ENCODE data around the gene HRH1.

DNA sequence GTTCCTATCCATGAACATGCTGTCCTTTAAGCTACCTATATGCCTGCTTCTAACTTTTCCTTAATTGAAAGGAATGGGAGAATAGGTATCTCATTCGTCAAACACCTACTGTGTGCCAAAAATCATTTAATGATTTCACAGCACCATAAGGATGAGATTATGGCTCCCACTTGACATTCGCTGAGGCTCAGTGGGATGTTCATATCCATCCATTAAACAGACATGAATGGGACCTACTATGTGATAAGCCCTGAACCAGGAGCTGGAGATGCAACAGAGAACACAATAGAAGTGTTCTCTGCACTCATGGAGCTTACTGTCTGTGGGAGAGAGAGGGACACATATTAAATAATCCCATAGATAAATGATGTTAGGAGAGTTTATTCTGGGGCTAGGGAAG is 49.7 kb downstream of the HRH1 start:
- TF ChIP-seq, protein P1, sequence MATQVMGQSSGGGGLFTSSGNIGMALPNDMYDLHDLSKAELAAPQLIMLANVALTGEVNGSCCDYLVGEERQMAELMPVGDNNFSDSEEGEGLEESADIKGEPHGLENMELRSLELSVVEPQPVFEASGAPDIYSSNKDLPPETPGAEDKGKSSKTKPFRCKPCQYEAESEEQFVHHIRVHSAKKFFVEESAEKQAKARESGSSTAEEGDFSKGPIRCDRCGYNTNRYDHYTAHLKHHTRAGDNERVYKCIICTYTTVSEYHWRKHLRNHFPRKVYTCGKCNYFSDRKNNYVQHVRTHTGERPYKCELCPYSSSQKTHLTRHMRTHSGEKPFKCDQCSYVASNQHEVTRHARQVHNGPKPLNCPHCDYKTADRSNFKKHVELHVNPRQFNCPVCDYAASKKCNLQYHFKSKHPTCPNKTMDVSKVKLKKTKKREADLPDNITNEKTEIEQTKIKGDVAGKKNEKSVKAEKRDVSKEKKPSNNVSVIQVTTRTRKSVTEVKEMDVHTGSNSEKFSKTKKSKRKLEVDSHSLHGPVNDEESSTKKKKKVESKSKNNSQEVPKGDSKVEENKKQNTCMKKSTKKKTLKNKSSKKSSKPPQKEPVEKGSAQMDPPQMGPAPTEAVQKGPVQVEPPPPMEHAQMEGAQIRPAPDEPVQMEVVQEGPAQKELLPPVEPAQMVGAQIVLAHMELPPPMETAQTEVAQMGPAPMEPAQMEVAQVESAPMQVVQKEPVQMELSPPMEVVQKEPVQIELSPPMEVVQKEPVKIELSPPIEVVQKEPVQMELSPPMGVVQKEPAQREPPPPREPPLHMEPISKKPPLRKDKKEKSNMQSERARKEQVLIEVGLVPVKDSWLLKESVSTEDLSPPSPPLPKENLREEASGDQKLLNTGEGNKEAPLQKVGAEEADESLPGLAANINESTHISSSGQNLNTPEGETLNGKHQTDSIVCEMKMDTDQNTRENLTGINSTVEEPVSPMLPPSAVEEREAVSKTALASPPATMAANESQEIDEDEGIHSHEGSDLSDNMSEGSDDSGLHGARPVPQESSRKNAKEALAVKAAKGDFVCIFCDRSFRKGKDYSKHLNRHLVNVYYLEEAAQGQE (IDR thresholded peaks at IDR 0.05; ENCODE audit: borderline replicate concordance in 1 of 2, low read depth in 1 of 2, low read length in 2 of 2) = no peak
- TF ChIP-seq STAT5B (CRISPR knock-in tag; IDR thresholded peaks at IDR 0.05) (no peak), CBX5 (CRISPR knock-in tag; IDR thresholded peaks at IDR 0.05; ENCODE audit: borderline replicate concordance) (no peak), SMC3 (IDR thresholded peaks at IDR 0.05; ENCODE audit: low read length) (no peak), RFX1 (IDR thresholded peaks at IDR 0.05) (no peak)
- TF ChIP-seq, protein P2, sequence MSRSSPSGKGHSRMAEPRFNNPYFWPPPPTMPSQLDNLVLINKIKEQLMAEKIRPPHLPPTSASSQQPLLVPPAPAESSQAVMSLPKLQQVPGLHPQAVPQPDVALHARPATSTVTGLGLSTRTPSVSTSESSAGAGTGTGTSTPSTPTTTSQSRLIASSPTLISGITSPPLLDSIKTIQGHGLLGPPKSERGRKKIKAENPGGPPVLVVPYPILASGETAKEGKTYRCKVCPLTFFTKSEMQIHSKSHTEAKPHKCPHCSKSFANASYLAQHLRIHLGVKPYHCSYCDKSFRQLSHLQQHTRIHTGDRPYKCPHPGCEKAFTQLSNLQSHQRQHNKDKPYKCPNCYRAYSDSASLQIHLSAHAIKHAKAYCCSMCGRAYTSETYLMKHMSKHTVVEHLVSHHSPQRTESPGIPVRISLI (CRISPR knock-in tag; IDR thresholded peaks at IDR 0.05; ENCODE audit: borderline replicate concordance) = no peak
- TF ChIP-seq, protein P3, sequence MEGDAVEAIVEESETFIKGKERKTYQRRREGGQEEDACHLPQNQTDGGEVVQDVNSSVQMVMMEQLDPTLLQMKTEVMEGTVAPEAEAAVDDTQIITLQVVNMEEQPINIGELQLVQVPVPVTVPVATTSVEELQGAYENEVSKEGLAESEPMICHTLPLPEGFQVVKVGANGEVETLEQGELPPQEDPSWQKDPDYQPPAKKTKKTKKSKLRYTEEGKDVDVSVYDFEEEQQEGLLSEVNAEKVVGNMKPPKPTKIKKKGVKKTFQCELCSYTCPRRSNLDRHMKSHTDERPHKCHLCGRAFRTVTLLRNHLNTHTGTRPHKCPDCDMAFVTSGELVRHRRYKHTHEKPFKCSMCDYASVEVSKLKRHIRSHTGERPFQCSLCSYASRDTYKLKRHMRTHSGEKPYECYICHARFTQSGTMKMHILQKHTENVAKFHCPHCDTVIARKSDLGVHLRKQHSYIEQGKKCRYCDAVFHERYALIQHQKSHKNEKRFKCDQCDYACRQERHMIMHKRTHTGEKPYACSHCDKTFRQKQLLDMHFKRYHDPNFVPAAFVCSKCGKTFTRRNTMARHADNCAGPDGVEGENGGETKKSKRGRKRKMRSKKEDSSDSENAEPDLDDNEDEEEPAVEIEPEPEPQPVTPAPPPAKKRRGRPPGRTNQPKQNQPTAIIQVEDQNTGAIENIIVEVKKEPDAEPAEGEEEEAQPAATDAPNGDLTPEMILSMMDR (CRISPR knock-in tag; IDR thresholded peaks at IDR 0.05) = no peak
- TF ChIP-seq, protein P4, sequence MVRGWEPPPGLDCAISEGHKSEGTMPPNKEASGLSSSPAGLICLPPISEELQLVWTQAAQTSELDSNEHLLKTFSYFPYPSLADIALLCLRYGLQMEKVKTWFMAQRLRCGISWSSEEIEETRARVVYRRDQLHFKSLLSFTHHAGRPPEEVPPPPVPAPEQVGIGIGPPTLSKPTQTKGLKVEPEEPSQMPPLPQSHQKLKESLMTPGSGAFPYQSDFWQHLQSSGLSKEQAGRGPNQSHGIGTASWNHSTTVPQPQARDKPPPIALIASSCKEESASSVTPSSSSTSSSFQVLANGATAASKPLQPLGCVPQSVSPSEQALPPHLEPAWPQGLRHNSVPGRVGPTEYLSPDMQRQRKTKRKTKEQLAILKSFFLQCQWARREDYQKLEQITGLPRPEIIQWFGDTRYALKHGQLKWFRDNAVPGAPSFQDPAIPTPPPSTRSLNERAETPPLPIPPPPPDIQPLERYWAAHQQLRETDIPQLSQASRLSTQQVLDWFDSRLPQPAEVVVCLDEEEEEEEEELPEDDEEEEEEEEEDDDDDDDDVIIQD (CRISPR knock-in tag; IDR thresholded peaks at IDR 0.05; ENCODE audit: low read depth) = no peak
